HepG2 (cell line): ENCODE data around the gene COBL. TPM values are rescaled to one million over a fixed set of nuclear protein-coding genes. Genes with fewer than 3 reads are reported as not detected.

Experiments used
- CENPT ChIP-seq: sonication (generic); formaldehyde crosslinking; IDR thresholded peaks from 2 replicates; pipeline ENCODE4 v1.8.0; 2022; ENCODE audit warnings: low read depth, mild to moderate bottlenecking, moderate library complexity, missing genetic modification reagents
- DMAP1 ChIP-seq: IDR thresholded peaks from 2 replicates; pipeline ENCODE4 v1.6.1; 2016
- EP300 ChIP-seq, 3 experiments: sonication (generic) in 1 of 3; formaldehyde crosslinking in 1 of 3; IDR thresholded peaks; 2 replicates each; pipeline versions ENCODE4 v1.5.1 to v1.6.1; 2011 to 2020; ENCODE audit warnings: low read depth in 2 of 3, low read length in 2 of 3, borderline replicate concordance in 1 of 3, improper control_type of control experiment in 1 of 3, mild to moderate bottlenecking in 1 of 3, missing genetic modification reagents in 1 of 3, moderate library complexity in 1 of 3
- FOXJ3 ChIP-seq: sonication (generic); formaldehyde crosslinking; IDR thresholded peaks from 2 replicates; pipeline ENCODE4 v1.4.0; 2020; ENCODE audit warnings: missing genetic modification reagents, mild to moderate bottlenecking, borderline replicate concordance
- FOXO1 ChIP-seq: sonication (generic); formaldehyde crosslinking; IDR thresholded peaks from 2 replicates; pipeline ENCODE4 v1.4.0; 2020; ENCODE audit warnings: missing genetic modification reagents
- LCORL ChIP-seq, 2 experiments: fragments of 450-650 bp in 1 of 2; sonication (generic) in 1 of 2; formaldehyde crosslinking in 1 of 2; IDR thresholded peaks; 2 replicates each; pipeline versions ENCODE4 v1.5.0 to v1.6.1; 2017 to 2020; ENCODE audit warnings: antibody characterized with exemption in 1 of 2, missing genetic modification reagents in 1 of 2
- MYC ChIP-seq: sonication (generic); formaldehyde crosslinking; IDR thresholded peaks from 2 replicates; pipeline ENCODE4 v1.9.0; 2021; ENCODE audit warnings: missing genetic modification reagents, borderline replicate concordance
- MYPOP ChIP-seq: sonication (generic); formaldehyde crosslinking; IDR thresholded peaks from 2 replicates; pipeline ENCODE4 v1.8.1; 2023; ENCODE audit warnings: mild to moderate bottlenecking, moderate library complexity, missing genetic modification reagents
- NCOR1 ChIP-seq: fragments of 200-600 bp; sonication (generic); IDR thresholded peaks from 2 replicates; pipeline ENCODE4 v1.7.0; 2017; ENCODE audit warnings: antibody characterized with exemption, low read length, borderline replicate concordance
- PHF8 ChIP-seq: sonication (generic); formaldehyde crosslinking; IDR thresholded peaks from 2 replicates; pipeline ENCODE4 v1.5.0; 2020; ENCODE audit warnings: missing genetic modification reagents
- SALL2 ChIP-seq: sonication (generic); formaldehyde crosslinking; IDR thresholded peaks from 2 replicates; pipeline ENCODE4 v1.8.1; 2023; ENCODE audit warnings: mild to moderate bottlenecking, missing genetic modification reagents, inconsistent platforms
- SKI ChIP-seq: fragments of 450-650 bp; IDR thresholded peaks from one replicate; pipeline ENCODE4 v1.6.1; 2018; ENCODE audit warnings: mild to moderate bottlenecking; ENCODE audit not compliant: partially characterized antibody
- YEATS4 ChIP-seq: sonication (generic); formaldehyde crosslinking; IDR thresholded peaks from 2 replicates; pipeline ENCODE4 v1.4.0; 2020; ENCODE audit warnings: missing genetic modification reagents, borderline replicate concordance
- ZMAT3 ChIP-seq: sonication (generic); formaldehyde crosslinking; conservative IDR thresholded peaks from 2 replicates; pipeline ENCODE4 v1.7.0; 2021; ENCODE audit warnings: missing genetic modification reagents
- ZNF232 ChIP-seq: sonication (generic); formaldehyde crosslinking; IDR thresholded peaks from 2 replicates; pipeline ENCODE4 v1.4.0; 2020; ENCODE audit warnings: missing genetic modification reagents, borderline replicate concordance
- ZNF724P ChIP-seq: sonication (generic); formaldehyde crosslinking; IDR thresholded peaks from 2 replicates; pipeline ENCODE4 v1.8.0; 2022; ENCODE audit warnings: missing genetic modification reagents, borderline replicate concordance
- ZNF784 ChIP-seq: sonication (generic); formaldehyde crosslinking; IDR thresholded peaks from 2 replicates; pipeline ENCODE4 v1.5.1; 2020; ENCODE audit warnings: missing genetic modification reagents, mild to moderate bottlenecking, borderline replicate concordance
- polyA plus RNA-seq, 8 experiments: library from polyadenylated mRNA; depleted of rRNA in 3 of 8; stranded (reverse) in 7 of 8; unstranded in 1 of 8; fragments of >200 nt; fragmentation: Illumina TruSeq in 4 of 8; extraction: Trizol in 4 of 8; gene quantifications; 2 replicates each; pipeline versions ENCODE4 v1.2.1 to v1.2.3, GENCODE V29; 2011 to 2016; ENCODE audit warnings: low read depth in 4 of 8, missing spikeins in 1 of 8, mixed read lengths in 1 of 8; ENCODE audit not compliant: insufficient read depth in 1 of 8
- total RNA-seq, 5 experiments: library from RNA; depleted of rRNA; stranded (reverse); fragments of >200 nt; fragmentation: Illumina TruSeq; extraction: Trizol; gene quantifications; 2 replicates each; pipeline ENCODE4 v1.2.3, GENCODE V29; 2016; ENCODE audit warnings: low read depth in 1 of 5
- TF ChIP-seq, protein P1 (sequence below): sonication (generic); formaldehyde crosslinking; IDR thresholded peaks from 2 replicates; pipeline ENCODE4 v1.4.0; 2020; ENCODE audit warnings: missing genetic modification reagents
- TF ChIP-seq, protein P2 (sequence below): sonication (generic); formaldehyde crosslinking; IDR thresholded peaks from 2 replicates; pipeline ENCODE4 v1.8.1; 2023; ENCODE audit warnings: mild to moderate bottlenecking, missing genetic modification reagents

The COBL gene
- total and polyA plus RNA-seq, 2 of the 13 experiments (the other 11 are each of a cell fraction or from before 2014, with no cell fraction given) = 3.8 to 4.9 TPM

DNA sequence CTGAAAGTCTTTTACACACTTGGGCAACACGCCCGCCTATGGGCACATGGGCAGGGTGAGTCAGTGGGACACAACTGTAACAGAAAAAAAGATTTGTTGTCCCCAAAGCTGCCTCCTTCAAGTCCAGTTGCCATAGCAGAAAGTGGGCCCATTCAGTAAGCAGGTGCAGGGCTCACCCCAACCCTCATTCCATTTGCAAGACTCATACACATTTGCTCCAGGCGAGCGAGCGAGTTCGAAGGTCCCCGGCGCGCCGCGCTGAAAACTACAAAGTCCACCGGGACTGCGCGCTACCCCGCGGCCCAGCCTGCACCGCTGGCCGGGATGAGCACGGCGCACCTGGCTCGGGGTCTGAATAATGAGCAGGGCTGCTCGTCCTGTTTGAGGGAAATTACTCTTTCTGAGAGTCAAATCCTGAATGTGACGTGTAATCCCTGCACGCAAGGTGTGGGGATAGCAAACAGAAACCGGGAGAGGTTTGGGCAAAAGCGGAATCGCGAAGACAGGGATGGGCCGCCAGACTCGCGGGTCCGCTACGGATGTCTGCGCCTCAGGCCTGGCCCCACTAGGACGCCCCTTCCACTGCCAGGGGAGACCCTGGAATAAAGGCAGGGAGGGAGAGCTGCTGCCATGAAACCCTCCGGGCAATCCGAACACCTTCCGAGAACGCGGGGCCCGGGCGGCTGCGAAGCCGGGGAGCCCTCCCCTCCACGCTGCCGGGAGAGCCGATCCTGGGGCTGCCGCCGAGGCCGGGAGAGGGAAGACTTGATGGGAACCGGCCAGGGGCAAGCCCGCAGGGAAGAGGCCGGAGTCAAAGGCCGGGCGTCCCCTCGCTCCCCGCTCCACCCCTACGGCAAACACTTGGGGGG lies 982 bp downstream of the COBL start (continued):
- TF ChIP-seq ZNF232 (CRISPR knock-in tag) = peak; percentile 40; the same call in 1 of the 2 replicates
- TF ChIP-seq EP300 (IDR thresholded peaks at IDR 0.05; ENCODE audit: low read depth in 2 of 2, low read length in 2 of 2) = peak in 1 of 2 experiments; percentile 36; a peak in 1 of 4 replicates
- TF ChIP-seq EP300 (CRISPR knock-in tag; IDR thresholded peaks at IDR 0.05; ENCODE audit: borderline replicate concordance) = no peak
- TF ChIP-seq FOXO1 = peak; percentile 55; the same call in 1 of the 2 replicates
- TF ChIP-seq ZNF784 (CRISPR knock-in tag) = peak; percentile 57; the same call in 1 of the 2 replicates
- TF ChIP-seq NCOR1 = peak; percentile 61; the same call in 1 of the 2 replicates
- TF ChIP-seq PHF8 (CRISPR knock-in tag) = peak; percentile 63
- 0 out of 2 replicates have a peak, but pooled peaks have one; percentile 35 for TF ChIP-seq FOXJ3
- TF ChIP-seq ZMAT3 (CRISPR knock-in tag) = peak; percentile 38; the same call in 1 of the 2 replicates
- peak; percentile 86 for TF ChIP-seq MYPOP (CRISPR knock-in tag)
- no peak for TF ChIP-seq ZNF724P (CRISPR knock-in tag)
- no peak for TF ChIP-seq CENPT (CRISPR knock-in tag)
- 0 out of 2 replicates have a peak, but pooled peaks have one; percentile 22 for TF ChIP-seq SALL2
- TF ChIP-seq MYC (CRISPR knock-in tag) = peak; percentile 69; the same call in 1 of the 2 replicates
- no peak for TF ChIP-seq LCORL (IDR thresholded peaks at IDR 0.05)
- TF ChIP-seq LCORL (CRISPR knock-in tag; IDR thresholded peaks at IDR 0.05) = peak; percentile 90
- peak; percentile 58 for TF ChIP-seq SKI
- peak; percentile 83 for TF ChIP-seq YEATS4 (CRISPR knock-in tag)
- TF ChIP-seq, protein P1, sequence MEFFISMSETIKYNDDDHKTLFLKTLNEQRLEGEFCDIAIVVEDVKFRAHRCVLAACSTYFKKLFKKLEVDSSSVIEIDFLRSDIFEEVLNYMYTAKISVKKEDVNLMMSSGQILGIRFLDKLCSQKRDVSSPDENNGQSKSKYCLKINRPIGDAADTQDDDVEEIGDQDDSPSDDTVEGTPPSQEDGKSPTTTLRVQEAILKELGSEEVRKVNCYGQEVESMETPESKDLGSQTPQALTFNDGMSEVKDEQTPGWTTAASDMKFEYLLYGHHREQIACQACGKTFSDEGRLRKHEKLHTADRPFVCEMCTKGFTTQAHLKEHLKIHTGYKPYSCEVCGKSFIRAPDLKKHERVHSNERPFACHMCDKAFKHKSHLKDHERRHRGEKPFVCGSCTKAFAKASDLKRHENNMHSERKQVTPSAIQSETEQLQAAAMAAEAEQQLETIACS = peak; percentile 83
- TF ChIP-seq, protein P2, sequence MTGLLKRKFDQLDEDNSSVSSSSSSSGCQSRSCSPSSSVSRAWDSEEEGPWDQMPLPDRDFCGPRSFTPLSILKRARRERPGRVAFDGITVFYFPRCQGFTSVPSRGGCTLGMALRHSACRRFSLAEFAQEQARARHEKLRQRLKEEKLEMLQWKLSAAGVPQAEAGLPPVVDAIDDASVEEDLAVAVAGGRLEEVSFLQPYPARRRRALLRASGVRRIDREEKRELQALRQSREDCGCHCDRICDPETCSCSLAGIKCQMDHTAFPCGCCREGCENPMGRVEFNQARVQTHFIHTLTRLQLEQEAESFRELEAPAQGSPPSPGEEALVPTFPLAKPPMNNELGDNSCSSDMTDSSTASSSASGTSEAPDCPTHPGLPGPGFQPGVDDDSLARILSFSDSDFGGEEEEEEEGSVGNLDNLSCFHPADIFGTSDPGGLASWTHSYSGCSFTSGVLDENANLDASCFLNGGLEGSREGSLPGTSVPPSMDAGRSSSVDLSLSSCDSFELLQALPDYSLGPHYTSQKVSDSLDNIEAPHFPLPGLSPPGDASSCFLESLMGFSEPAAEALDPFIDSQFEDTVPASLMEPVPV (CRISPR knock-in tag) = 0 out of 2 replicates have a peak, but pooled peaks have one; percentile 46
- TF ChIP-seq DMAP1 (CRISPR knock-in tag) = peak; percentile 47; the same call in 1 of the 2 replicates
